ENCODE data around the gene CNKSR3.

The CNKSR3 gene

GRCh38 chr6:154447954-154448353 is 62.5 kb downstream of the CNKSR3 start:
- no peak for TF ChIP-seq ZFX (IDR thresholded peaks at IDR 0.05)
- no peak for TF ChIP-seq CTCF (conservative IDR thresholded peaks at IDR 0.05)

GRCh38 chr6:154446984-154447383 is 63.5 kb downstream of the CNKSR3 start:
- TF ChIP-seq CTCF (conservative IDR thresholded peaks at IDR 0.05): no peak
- no peak for TF ChIP-seq ZFX (IDR thresholded peaks at IDR 0.05)
- H3K27ac ChIP-seq: no peak overlapping the region

More at GRCh38 chr6:154447954-154448353, 62.5 kb downstream of the CNKSR3 start:
- H3K27ac ChIP-seq: no peak overlapping the region

- TF ChIP-seq ZFX (IDR thresholded peaks at IDR 0.05): no peak
- no peak for TF ChIP-seq CTCF (conservative IDR thresholded peaks at IDR 0.05)
- no peak overlapping the region for H3K27ac ChIP-seq
These were observed 65.1 kb downstream of the CNKSR3 start for GRCh38 chr6:154445417-154445816.

GRCh38 chr6:154441995-154442310 is 68.5 kb downstream of the CNKSR3 start:
- no peak overlapping the region for H3K27ac ChIP-seq
- TF ChIP-seq ZFX (IDR thresholded peaks at IDR 0.05): no peak
- no peak for TF ChIP-seq CTCF (conservative IDR thresholded peaks at IDR 0.05)

- H3K27ac ChIP-seq: no peak overlapping the region
- TF ChIP-seq CTCF (conservative IDR thresholded peaks at IDR 0.05) (no peak), ZFX (IDR thresholded peaks at IDR 0.05) (no peak)
These were observed 70.0 kb downstream of the CNKSR3 start for GRCh38 chr6:154440422-154441043.

- no peak for TF ChIP-seq CTCF (conservative IDR thresholded peaks at IDR 0.05)
- TF ChIP-seq ZFX (IDR thresholded peaks at IDR 0.05): no peak
- H3K27ac ChIP-seq: no peak overlapping the region
These were observed 70.5 kb downstream of the CNKSR3 start for GRCh38 chr6:154440022-154440421.

- no peak for TF ChIP-seq ZFX (IDR thresholded peaks at IDR 0.05)
- no peak for TF ChIP-seq CTCF (conservative IDR thresholded peaks at IDR 0.05)
- H3K27ac ChIP-seq: no peak overlapping the region
These were observed 71.5 kb downstream of the CNKSR3 start for GRCh38 chr6:154438882-154439415.

Measured in C4-2B (cell line).